K562 (cell line): Measurements from ENCODE around the gene GPR107. TPM values are rescaled to one million over a fixed set of nuclear protein-coding genes. Genes with fewer than 3 reads are reported as not detected.

ENCODE experiments used
- CBX2 ChIP-seq: fragments of 200-600 bp; sonication (generic); IDR thresholded peaks from one replicate; pipeline ENCODE4 v1.6.1; 2012; ENCODE audit warnings: mild to moderate bottlenecking, low read length, inconsistent platforms; ENCODE audit not compliant: insufficient read depth, poor library complexity, severe bottlenecking
- CBX3 ChIP-seq, 2 experiments: IDR thresholded peaks; 1 replicate in 1 of 2; 2 replicates in 1 of 2; pipeline ENCODE4 v1.6.1; 2012; ENCODE audit warnings: inconsistent platforms in 2 of 2, low read length in 2 of 2, borderline replicate concordance in 1 of 2, control low read depth in 1 of 2
- CLOCK ChIP-seq: fragments of 250-450 bp; sonication (Bioruptor Pico); IDR thresholded peaks from 2 replicates; pipeline ENCODE4 v1.4.0; 2020; ENCODE audit warnings: mild to moderate bottlenecking, moderate library complexity, borderline replicate concordance
- DLX4 ChIP-seq: fragments of 250-450 bp; sonication (Bioruptor Pico); IDR thresholded peaks from 2 replicates; pipeline ENCODE4 v1.6.1; 2021; ENCODE audit warnings: mild to moderate bottlenecking
- FIP1L1 ChIP-seq: fragments of 200-400 bp; formaldehyde crosslinking; IDR thresholded peaks from 2 replicates; pipeline ENCODE4 v1.6.1; 2018; ENCODE audit warnings: mild to moderate bottlenecking, low read depth, low read length; ENCODE audit not compliant: poor library complexity, severe bottlenecking
- FOXA1 ChIP-seq: fragments of 450-650 bp; IDR thresholded peaks from 2 replicates; pipeline ENCODE4 v1.6.1; 2016; ENCODE audit warnings: mild to moderate bottlenecking, borderline replicate concordance
- GTF2E2 ChIP-seq: fragments of 200-800 bp; sonication (Bioruptor generic); IDR thresholded peaks from 2 replicates; pipeline ENCODE4 v1.6.1; 2016; ENCODE audit warnings: missing genetic modification characterization, missing compliant biosample characterization
- HLTF ChIP-seq: fragments of 450-650 bp; IDR thresholded peaks from 2 replicates; pipeline ENCODE4 v1.6.1; 2016
- JUNB ChIP-seq: fragments of 450-650 bp; formaldehyde crosslinking; conservative IDR thresholded peaks from 2 replicates; pipeline ENCODE4 v1.4.0; 2020; ENCODE audit warnings: mild to moderate bottlenecking
- NFYB ChIP-seq: IDR thresholded peaks from 2 replicates; pipeline ENCODE4 v1.6.1; 2011; ENCODE audit warnings: mild to moderate bottlenecking, moderate library complexity; ENCODE audit not compliant: insufficient read length; ENCODE audit errors: extremely low read depth
- PHF21A ChIP-seq: fragments of 450-650 bp; IDR thresholded peaks from 2 replicates; pipeline ENCODE4 v1.6.1; 2017; ENCODE audit warnings: low read depth, borderline replicate concordance
- RAD21 ChIP-seq, 2 experiments: fragments of 250-450 bp in 1 of 2; fragments of 450-650 bp in 1 of 2; sonication (Bioruptor Pico) in 1 of 2; formaldehyde crosslinking in 1 of 2; IDR thresholded peaks in 1 of 2; conservative IDR thresholded peaks in 1 of 2; 2 replicates each; pipeline versions ENCODE4 v1.4.0 to v1.8.0; 2020 to 2022; ENCODE audit warnings: mild to moderate bottlenecking in 2 of 2, moderate library complexity in 1 of 2
- RB1 ChIP-seq: fragments of 450-650 bp; IDR thresholded peaks from 2 replicates; pipeline ENCODE4 v1.6.1; 2017; ENCODE audit warnings: low read depth, mild to moderate bottlenecking
- RBM15 ChIP-seq: fragments of 200-400 bp; formaldehyde crosslinking; IDR thresholded peaks from 2 replicates; pipeline ENCODE4 v1.6.1; 2018; ENCODE audit warnings: mild to moderate bottlenecking, low read length, moderate library complexity; ENCODE audit not compliant: insufficient read depth
- SPI1 ChIP-seq: IDR thresholded peaks from 2 replicates; pipeline ENCODE4 v1.6.1; 2011; ENCODE audit warnings: low read depth, low read length, control low read depth, borderline replicate concordance
- STAT5B ChIP-seq: fragments of 250-450 bp; sonication (Bioruptor Pico); IDR thresholded peaks from 2 replicates; pipeline ENCODE4 v1.8.0; 2021; ENCODE audit warnings: mild to moderate bottlenecking, inconsistent platforms
- TAF1 ChIP-seq: IDR thresholded peaks from 2 replicates; pipeline ENCODE4 v1.6.1; 2011; ENCODE audit warnings: mild to moderate bottlenecking, low read length, moderate library complexity; ENCODE audit not compliant: insufficient read depth, control insufficient read depth, severe bottlenecking; ENCODE audit errors: extremely low read depth
- ZBTB2 ChIP-seq: fragments of 450-650 bp; IDR thresholded peaks from 2 replicates; pipeline ENCODE4 v1.6.1; 2016; ENCODE audit warnings: antibody characterized with exemption
- ZNF639 ChIP-seq, 2 experiments: fragments of 200-800 bp in 1 of 2; sonication (Bioruptor generic) in 1 of 2; sonication (generic) in 1 of 2; formaldehyde crosslinking in 1 of 2; IDR thresholded peaks in 1 of 2; conservative IDR thresholded peaks in 1 of 2; 2 replicates each; pipeline versions ENCODE4 v1.5.0 to v1.6.1; 2016 to 2020; ENCODE audit warnings: missing compliant biosample characterization in 1 of 2, missing genetic modification characterization in 1 of 2, missing genetic modification reagents in 1 of 2
- ZNF699 ChIP-seq: fragments of 250-450 bp; sonication (Bioruptor Pico); IDR thresholded peaks from 2 replicates; pipeline ENCODE4 v1.8.0; 2021; ENCODE audit warnings: mild to moderate bottlenecking, moderate library complexity; ENCODE audit not compliant: insufficient replicate concordance
- ZNF785 ChIP-seq: fragments of 250-450 bp; sonication (Bioruptor Pico); IDR thresholded peaks from 2 replicates; pipeline ENCODE4 v1.4.0; 2020; ENCODE audit warnings: mild to moderate bottlenecking
- polyA plus RNA-seq, 8 experiments: library from polyadenylated mRNA; depleted of rRNA in 4 of 8; stranded (reverse) in 5 of 8; unstranded in 3 of 8; fragments of >200 nt; fragmentation: Nextera tagmentation in 2 of 8; fragmentation: Illumina TruSeq in 1 of 8; extraction: Ambion mirVana in 2 of 8; extraction: Trizol in 1 of 8; gene quantifications; 2 replicates each; pipeline versions ENCODE4 v1.2.1 to v1.2.3, GENCODE V29; 2011 to 2014; ENCODE audit warnings: inconsistent platforms in 1 of 8, missing spikeins in 1 of 8
- total RNA-seq, 7 experiments: library from RNA; depleted of rRNA in 6 of 7; stranded (reverse); fragments of >200 nt in 6 of 7; fragmentation: Illumina TruSeq in 2 of 7; extraction: Trizol in 2 of 7; gene quantifications; 2 replicates each; pipeline versions ENCODE4 v1.2.1 to v1.2.3, GENCODE V29; 2011 to 2021; ENCODE audit warnings: low replicate concordance in 1 of 7

Gene GPR107
- total and polyA plus RNA-seq, 9 of the 15 experiments (the other 6 are each of a cell fraction or from before 2014, with no cell fraction given): 3.2 to 34.6 (median 14.4) TPM

- TF ChIP-seq CBX2: no peak
- TF ChIP-seq TAF1: peak; percentile 97
- TF ChIP-seq RBM15: no peak
- peak; percentile 43 for TF ChIP-seq FIP1L1
- TF ChIP-seq ZBTB2: no peak
- no peak for TF ChIP-seq FOXA1
- no peak for TF ChIP-seq GTF2E2 (tag)
- 0 out of 4 replicates have a peak, but pooled peaks of 1 of the 2 experiments have one; percentile 7 for TF ChIP-seq RAD21 (CRISPR knock-in tag; conservative IDR thresholded peaks at IDR 0.05 in 1 of 2, IDR thresholded peaks at IDR 0.05 in 1 of 2)
- TF ChIP-seq SPI1: peak; percentile 79
- peak; percentile 80; the same call in 1 of the 2 replicates for TF ChIP-seq RB1
- no peak for TF ChIP-seq STAT5B (CRISPR knock-in tag)
- no peak for TF ChIP-seq ZNF785 (CRISPR knock-in tag)
- no peak for TF ChIP-seq JUNB (CRISPR knock-in tag)
- no peak for TF ChIP-seq PHF21A
- TF ChIP-seq ZNF699 (CRISPR knock-in tag): no peak
- TF ChIP-seq NFYB: no peak
- no peak for TF ChIP-seq DLX4
- TF ChIP-seq HLTF: no peak
- no peak for TF ChIP-seq CBX3 (IDR thresholded peaks at IDR 0.05; ENCODE audit: borderline replicate concordance in 1 of 2, low read length in 2 of 2)
- TF ChIP-seq CLOCK (CRISPR knock-in tag): no peak
- TF ChIP-seq ZNF639 (CRISPR knock-in tag; conservative IDR thresholded peaks at IDR 0.05 in 1 of 2, IDR thresholded peaks at IDR 0.05 in 1 of 2): peak in 1 of 2 experiments; percentile 43; a peak in 1 of 4 replicates
Observed at GRCh38 chr9:130053504-130054324, at the start of gene GPR107 (continued).
